Mucosa of descending colon (tissue), 3 donors: ENCODE results near the gene PIK3AP1. TPM values are rescaled to one million over a fixed set of nuclear protein-coding genes. Genes with fewer than 3 reads are reported as not detected.

Experiments used
- ATAC-seq: fragments of 200-7000 bp; cut with Tn5 transposase; one replicate; pipeline ENCODE4 v1.9.1; 2020; ENCODE audit warnings: mild to moderate bottlenecking, moderate library complexity
- DNase-seq, 3 donors: peaks; one replicate each; pipeline ENCODE4 v3.0.0-alpha.2; 2020
- H3K36me3 ChIP-seq: fragments of 200-600 bp; one replicate; pipeline ENCODE4 v1.8.0; 2021; ENCODE audit warnings: low read depth, mild to moderate bottlenecking
- H3K4me1 ChIP-seq: fragments of 200-600 bp; one replicate; pipeline ENCODE4 v1.8.0; 2021; ENCODE audit warnings: low read depth, mild to moderate bottlenecking
- H3K4me3 ChIP-seq: fragments of 200-600 bp; one replicate; pipeline ENCODE4 v1.8.0; 2021; ENCODE audit warnings: mild to moderate bottlenecking
- H3K9me3 ChIP-seq: fragments of 200-600 bp; one replicate; pipeline ENCODE4 v1.8.0; 2021; ENCODE audit warnings: mild to moderate bottlenecking
- CTCF ChIP-seq: fragments of 200-600 bp; IDR thresholded peaks from one replicate; pipeline ENCODE4 v1.8.0; 2022; ENCODE audit warnings: antibody characterized with exemption, mild to moderate bottlenecking
- intact Hi-C, 2 donors: fragments of 100-400 bp; cut with DNase I in 1 of 2; cut with micrococcal nuclease in 1 of 2; formaldehyde crosslinking; loops; one replicate each; pipeline versions ENCODE4 v1.11.0 to v1.11.1; 2022; cut with DNase I, micrococcal nuclease
- total RNA-seq, 3 donors: library from RNA; stranded (reverse); fragmentation: NEBNext Ultra II Directional in 2 of 3; extraction: Animal tissue kit (Norgen Biotek cat#: 25700) in 2 of 3; gene quantifications; one replicate each; pipeline versions ENCODE4 v1.2.1 to v1.2.4, GENCODE V29; 2021 to 2023
- donor health status: DM: no; HTN: no; CAD: no; lungs with moderate emphysema.
- donor health status: DM: no; HTN: no; CAD: no.
- donor health status: DM: no; HTN: yes; CAD: no.

PIK3AP1 gene
- total RNA-seq, 3 donors from 2014 or later = 10.4 to 19.8 (median 13.2) TPM

- Histone ChIP-seq H3K4me3 (no peak overlapping the region), H3K4me1 (no peaks in the 10 kb centered on the region), H3K36me3 (no peaks in the 10 kb centered on the region), H3K9me3 (no peaks in the 10 kb centered on the region)
- no peak for ATAC-seq
- no peak for TF ChIP-seq CTCF
- DNase-seq = no peak
- intact Hi-C loops = no loop called here
Observed at GRCh38 chr10:96658844-96659243, 61.5 kb downstream of the PIK3AP1 start.

- H3K4me1 ChIP-seq = no peaks in the 10 kb centered on the region
- ATAC-seq (no peak), DNase-seq (no peak)
- no peak for TF ChIP-seq CTCF
- no peaks in the 10 kb centered on the region for H3K9me3 ChIP-seq
- H3K36me3 ChIP-seq = no peaks in the 10 kb centered on the region
- no peak overlapping the region for H3K4me3 ChIP-seq
- intact Hi-C loops = no loop called here
Observed at GRCh38 chr10:96657385-96657784, 62.9 kb downstream of the PIK3AP1 start.

GRCh38 chr10:96656839-96657238 lies 63.5 kb downstream of the PIK3AP1 start:
- no peak overlapping the region for H3K4me3 ChIP-seq
- no peaks in the 10 kb centered on the region for H3K9me3 ChIP-seq
- no peak for TF ChIP-seq CTCF
- H3K36me3 ChIP-seq = no peaks in the 10 kb centered on the region
- DNase-seq (no peak), ATAC-seq (peak; percentile 42)
- intact Hi-C loops = no loop called here
- H3K4me1 ChIP-seq = no peaks in the 10 kb centered on the region

GRCh38 chr10:96656198-96656577 lies 64.1 kb downstream of the PIK3AP1 start:
- no peak overlapping the region for H3K4me3 ChIP-seq
- intact Hi-C loops = no loop called here
- no peaks in the 10 kb centered on the region for H3K4me1 ChIP-seq
- no peaks in the 10 kb centered on the region for H3K36me3 ChIP-seq
- no peaks in the 10 kb centered on the region for H3K9me3 ChIP-seq
- no peak for TF ChIP-seq CTCF
- DNase-seq = no peak
- ATAC-seq = no peak

GRCh38 chr10:96655461-96656197 lies 64.7 kb downstream of the PIK3AP1 start:
- H3K4me3 ChIP-seq = no peak overlapping the region
- no peaks in the 10 kb centered on the region for H3K36me3 ChIP-seq
- intact Hi-C loops = no loop called here
- ATAC-seq = no peak
- no peak for DNase-seq
- TF ChIP-seq CTCF = no peak
- H3K4me1 ChIP-seq = no peaks in the 10 kb centered on the region
- H3K9me3 ChIP-seq = no peaks in the 10 kb centered on the region
